ENCODE data around the gene ATCAY. TPM values are rescaled to one million over a fixed set of nuclear protein-coding genes. Genes with fewer than 3 reads are reported as not detected.
A peak's percentile ranks its signal among the peaks of the same experiment; 100 is the strongest.
"Not testable (repeated sequence)": the region's sequence is repeated elsewhere in the genome, so short reads cannot be mapped to it uniquely, and the experiment has no call there.

The ATCAY gene
- polyA plus RNA-seq, 2 of the 4 experiments (the other 2 are of a cell fraction) = 0.06 TPM; not detected in 1

- CTCF ChIA-PET = no interaction called here
- H3K4me1 ChIP-seq = no peaks in the 10 kb centered on the region
- FAIRE-seq (no peak), DNase-seq (ENCODE audit: low read depth in 1 of 2, low spot score in 1 of 2) (no peak), ATAC-seq (peak; percentile 57 to 69)
- WGBS (ENCODE audit: missing lambda C conversion rate) = 27% methylated on average over 15 of the region's 29 CpGs
- H3K4me3 ChIP-seq = no peak overlapping the region
- H3K4me2 ChIP-seq = no peak overlapping the region
- TF ChIP-seq JUN (IDR thresholded peaks at IDR 0.05) (no peak), ATOH8 (CRISPR knock-in tag; IDR thresholded peaks at IDR 0.05; ENCODE audit: low read depth) (no peak), FOSB (CRISPR knock-in tag; IDR thresholded peaks at IDR 0.05) (no peak), ELK1 (IDR thresholded peaks at IDR 0.05; ENCODE audit: low read depth, low read length) (no peak), ZNF302 (CRISPR knock-in tag; IDR thresholded peaks at IDR 0.05) (no peak), HOXA7 (CRISPR knock-in tag; IDR thresholded peaks at IDR 0.05) (no peak), REST (IDR thresholded peaks at IDR 0.05) (no peak), KDM1A (IDR thresholded peaks at IDR 0.05; ENCODE audit: low read depth) (no peak), NPAS2 (CRISPR knock-in tag; IDR thresholded peaks at IDR 0.05; ENCODE audit: borderline replicate concordance) (no peak), RARB (CRISPR knock-in tag; IDR thresholded peaks at IDR 0.05) (no peak), BCL3 (IDR thresholded peaks at IDR 0.05) (no peak), BHLHE40 (IDR thresholded peaks at IDR 0.05; ENCODE audit: low read depth, low read length) (no peak), ZFP36 (IDR thresholded peaks at IDR 0.05; ENCODE audit: borderline replicate concordance, partially characterized antibody) (no peak), NR3C1 (IDR thresholded peaks at IDR 0.05) (no peak), MAZ (IDR thresholded peaks at IDR 0.05; ENCODE audit: borderline replicate concordance, low read depth, low read length) (no peak)
- TF ChIP-seq, protein P1, sequence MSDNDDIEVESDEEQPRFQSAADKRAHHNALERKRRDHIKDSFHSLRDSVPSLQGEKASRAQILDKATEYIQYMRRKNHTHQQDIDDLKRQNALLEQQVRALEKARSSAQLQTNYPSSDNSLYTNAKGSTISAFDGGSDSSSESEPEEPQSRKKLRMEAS (IDR thresholded peaks at IDR 0.05) = no peak
- POLR2A ChIA-PET = no interaction called here
- H3K9me3 ChIP-seq = no peaks in the 10 kb centered on the region
- H3K27ac ChIP-seq = no peak overlapping the region
Observed at GRCh38 chr19:3936506-3937442, 56.3 kb downstream of the ATCAY start.

DNA sequence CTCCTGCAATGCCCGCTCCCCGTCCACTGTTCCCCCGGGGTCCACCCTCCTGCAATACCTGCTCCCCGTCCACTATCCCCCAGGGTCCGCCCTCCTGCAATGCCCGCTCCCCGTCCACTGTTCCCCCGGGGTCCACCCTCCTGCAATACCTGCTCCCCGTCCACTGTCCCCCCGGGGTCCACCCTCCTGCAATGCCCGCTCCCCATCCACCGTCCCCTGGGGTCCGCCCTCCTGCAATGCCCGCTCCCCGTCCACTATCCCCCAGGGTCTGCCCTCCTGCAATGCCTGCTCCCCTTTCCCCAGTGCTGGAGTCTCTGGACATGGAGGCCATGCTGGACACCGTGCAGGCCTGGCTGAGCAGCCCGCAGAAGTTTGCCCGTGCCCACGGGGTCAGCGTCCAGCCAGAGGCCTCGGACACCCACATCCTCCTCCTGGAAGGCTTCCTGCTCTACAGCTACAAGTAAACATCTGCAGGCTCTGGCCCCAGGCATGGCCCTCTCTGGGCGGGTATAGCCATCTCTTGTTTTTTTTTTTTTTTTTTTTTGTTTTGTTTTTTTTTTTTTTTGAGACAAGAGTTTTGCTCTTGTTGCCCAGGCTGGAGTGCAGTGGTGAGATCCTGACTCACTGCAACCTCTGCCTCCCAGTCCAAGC, 57.9 kb downstream of the ATCAY start:
- H3K4me2 ChIP-seq; CTCF ChIA-PET; H3K4me1 ChIP-seq; DNase-seq (ENCODE audit: low read depth in 1 of 2, low spot score in 1 of 2); H3K9me3 ChIP-seq; FAIRE-seq; H3K4me3 ChIP-seq; H3K27ac ChIP-seq: not testable (repeated sequence)
- WGBS (ENCODE audit: missing lambda C conversion rate) = 47% methylated on average over 9 of the region's 22 CpGs
- peak; percentile 24 to 47; a peak in 2 of 6 replicates for ATAC-seq
- POLR2A ChIA-PET = interaction anchor here (0.7 kb wide), 2 partner anchors 33 to 38 kb away, joined by 3 to 14 read pairs; partner anchors contain the start of gene DAPK3

All from A549 (cell line).